Hepatocyte (in vitro differentiated cells): ENCODE data around the gene CNFN.

ENCODE experiments used
- EZH2phosphoT487 ChIP-seq: fragments of 200-600 bp; sonication (generic); IDR thresholded peaks from one replicate; pipeline ENCODE4 v1.6.1; 2018; ENCODE audit warnings: antibody characterized with exemption, mild to moderate bottlenecking, low read depth, moderate library complexity; ENCODE audit not compliant: unreplicated experiment, severe bottlenecking
- TF ChIP-seq, protein P1 (sequence below): fragments of 200-600 bp; sonication (generic); IDR thresholded peaks from 2 replicates; pipeline ENCODE4 v1.5.1; 2016; ENCODE audit warnings: antibody characterized with exemption, mild to moderate bottlenecking; ENCODE audit not compliant: poor library complexity

DNA sequence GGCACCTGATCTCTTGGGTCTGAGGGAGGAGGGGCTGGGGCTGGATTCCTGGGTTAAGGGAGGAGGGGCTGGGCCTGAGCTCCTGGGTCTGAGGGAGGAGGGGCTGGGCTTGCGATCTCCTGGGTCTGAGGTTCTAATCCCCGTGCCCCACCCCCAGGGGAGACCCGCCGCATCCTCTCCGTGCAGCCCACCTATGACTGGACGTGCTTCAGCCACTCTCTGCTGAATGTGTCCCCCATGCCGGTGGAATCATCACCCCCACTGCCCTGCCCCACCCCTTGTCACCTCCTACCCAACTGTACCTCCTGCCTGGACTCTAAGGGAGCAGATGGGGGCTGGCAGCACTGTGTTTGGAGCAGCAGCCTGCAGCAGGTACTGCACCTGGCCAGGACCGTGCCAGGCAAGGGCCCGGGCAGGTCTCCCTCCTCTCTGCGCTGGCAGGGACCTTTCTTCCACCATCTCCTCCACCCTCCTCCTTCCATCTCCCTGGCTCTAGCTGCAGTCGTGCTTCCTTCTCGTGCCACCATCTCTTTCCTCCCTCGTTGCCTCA is 27.1 kb downstream of the CNFN start:
- TF ChIP-seq, protein P1, sequence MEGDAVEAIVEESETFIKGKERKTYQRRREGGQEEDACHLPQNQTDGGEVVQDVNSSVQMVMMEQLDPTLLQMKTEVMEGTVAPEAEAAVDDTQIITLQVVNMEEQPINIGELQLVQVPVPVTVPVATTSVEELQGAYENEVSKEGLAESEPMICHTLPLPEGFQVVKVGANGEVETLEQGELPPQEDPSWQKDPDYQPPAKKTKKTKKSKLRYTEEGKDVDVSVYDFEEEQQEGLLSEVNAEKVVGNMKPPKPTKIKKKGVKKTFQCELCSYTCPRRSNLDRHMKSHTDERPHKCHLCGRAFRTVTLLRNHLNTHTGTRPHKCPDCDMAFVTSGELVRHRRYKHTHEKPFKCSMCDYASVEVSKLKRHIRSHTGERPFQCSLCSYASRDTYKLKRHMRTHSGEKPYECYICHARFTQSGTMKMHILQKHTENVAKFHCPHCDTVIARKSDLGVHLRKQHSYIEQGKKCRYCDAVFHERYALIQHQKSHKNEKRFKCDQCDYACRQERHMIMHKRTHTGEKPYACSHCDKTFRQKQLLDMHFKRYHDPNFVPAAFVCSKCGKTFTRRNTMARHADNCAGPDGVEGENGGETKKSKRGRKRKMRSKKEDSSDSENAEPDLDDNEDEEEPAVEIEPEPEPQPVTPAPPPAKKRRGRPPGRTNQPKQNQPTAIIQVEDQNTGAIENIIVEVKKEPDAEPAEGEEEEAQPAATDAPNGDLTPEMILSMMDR: no peak
- TF ChIP-seq EZH2phosphoT487: no peak
